Ishikawa (cell line): ENCODE data around the gene DYNLRB1.

ENCODE experiments used
- CREB1 ChIP-seq: IDR thresholded peaks from 2 replicates; pipeline ENCODE4 v1.6.1; 2012; ENCODE audit warnings: low read depth
- EP300 ChIP-seq: IDR thresholded peaks from 2 replicates; pipeline ENCODE4 v1.6.1; 2012; ENCODE audit warnings: borderline replicate concordance

DNA sequence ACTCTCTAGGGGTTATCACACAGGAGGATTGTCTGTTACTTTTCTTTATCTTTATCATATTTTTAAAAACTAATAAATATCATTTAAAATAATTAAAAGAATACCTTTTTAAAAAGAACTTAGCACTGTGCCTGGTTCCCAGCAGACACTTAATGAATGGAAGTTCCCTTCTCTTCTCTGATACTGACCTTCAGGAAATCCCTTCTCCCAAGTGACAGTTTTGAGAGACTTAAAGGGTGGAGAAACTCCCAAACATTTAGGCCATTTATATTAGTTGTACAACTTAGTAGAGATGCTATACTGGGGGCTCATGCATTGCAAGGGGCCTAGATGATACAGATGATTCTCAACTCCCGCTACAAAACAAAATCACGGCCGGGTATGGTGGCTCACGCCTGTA is 60.8 kb downstream of the DYNLRB1 start:
- TF ChIP-seq CREB1 (no peak), EP300 (no peak)
